GM12878 (cell line): Measurements from ENCODE around the gene MCM5.

Source experiments
- CTCF ChIP-seq, 3 experiments: IDR thresholded peaks in 2 of 3; conservative IDR thresholded peaks in 1 of 3; 2 replicates each; pipeline ENCODE4 v1.5.1; 2011; ENCODE audit warnings: low read depth in 3 of 3, low read length in 3 of 3, mild to moderate bottlenecking in 3 of 3, control low read depth in 2 of 3, moderate library complexity in 2 of 3, inconsistent platforms in 1 of 3, mixed read lengths in 1 of 3; ENCODE audit not compliant: control insufficient read depth in 2 of 3, insufficient read depth in 1 of 3; ENCODE audit errors: extremely low read depth in 1 of 3
- EZH2 ChIP-seq: IDR thresholded peaks from 2 replicates; pipeline ENCODE4 v1.6.1; 2012; ENCODE audit warnings: low read depth, mild to moderate bottlenecking, control low read depth, inconsistent platforms, low read length, borderline replicate concordance; ENCODE audit not compliant: control insufficient read depth
- MAX ChIP-seq: IDR thresholded peaks from 2 replicates; pipeline ENCODE4 v1.6.1; 2012; ENCODE audit warnings: low read depth, low read length, improper control_type of control experiment
- TAF1 ChIP-seq: IDR thresholded peaks from 2 replicates; pipeline ENCODE4 v1.6.1; 2011; ENCODE audit warnings: mild to moderate bottlenecking, low read depth, low read length, borderline replicate concordance
- YY1 ChIP-seq: IDR thresholded peaks from 2 replicates; pipeline ENCODE4 v1.6.1; 2011; ENCODE audit warnings: low read depth, mild to moderate bottlenecking, low read length

- no peak for TF ChIP-seq EZH2
- TF ChIP-seq TAF1: no peak
- TF ChIP-seq MAX: no peak
- TF ChIP-seq YY1: no peak
- no peak for TF ChIP-seq CTCF (IDR thresholded peaks at IDR 0.05 in 2 of 3, conservative IDR thresholded peaks at IDR 0.05 in 1 of 3; ENCODE audit: control insufficient read depth in 2 of 3, extremely low read depth in 1 of 3, insufficient read depth in 1 of 3, low read depth in 3 of 3, low read length in 3 of 3)
Measured at GRCh38 chr22:35435201-35435740, 35.3 kb downstream of the MCM5 start.
